Fibroblast of mammary gland (primary cell): Measurements from ENCODE around the gene WDR27.

Experiments
- DNase-seq: peaks from one replicate; pipeline ENCODE4 v3.0.0-alpha.2; 2010; ENCODE audit warnings: low read depth
- H3K4me3 ChIP-seq: 2 replicates; pipeline ENCODE4 v1.5.1; 2011; ENCODE audit warnings: low read depth, mild to moderate bottlenecking, low read length, moderate library complexity; ENCODE audit not compliant: control insufficient read depth
- CTCF ChIP-seq: conservative IDR thresholded peaks from 2 replicates; pipeline ENCODE4 v1.5.1; 2011; ENCODE audit warnings: low read depth, low read length, inconsistent platforms; ENCODE audit not compliant: control insufficient read depth, insufficient read depth

WDR27 gene

GRCh38 chr6:169627736-169628607 is 73.9 kb downstream of the WDR27 start:
- no peak for TF ChIP-seq CTCF
- no peak overlapping the region for H3K4me3 ChIP-seq
- no peak for DNase-seq

DNA sequence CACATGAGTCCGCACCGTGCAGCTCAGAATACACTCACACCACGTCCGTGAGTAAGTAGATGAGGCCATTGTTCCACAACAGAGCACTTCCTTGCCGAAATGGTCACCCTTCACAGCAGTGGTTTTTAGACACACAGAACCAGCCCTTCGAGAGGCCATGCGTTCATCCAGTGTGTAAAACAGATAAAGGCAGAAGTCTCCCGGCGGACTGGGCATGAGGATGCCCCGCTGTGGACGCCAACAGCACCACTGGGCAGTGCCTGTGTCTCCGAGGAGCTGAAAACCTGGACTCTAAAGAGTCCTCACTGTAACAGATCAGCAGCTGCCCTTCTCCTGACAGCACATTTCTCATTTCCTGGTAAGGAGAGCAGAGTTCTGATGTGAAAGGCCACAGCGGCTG is 75.2 kb downstream of the WDR27 start:
- no peak overlapping the region for H3K4me3 ChIP-seq
- TF ChIP-seq CTCF, result no peak
- DNase-seq, result no peak

DNA sequence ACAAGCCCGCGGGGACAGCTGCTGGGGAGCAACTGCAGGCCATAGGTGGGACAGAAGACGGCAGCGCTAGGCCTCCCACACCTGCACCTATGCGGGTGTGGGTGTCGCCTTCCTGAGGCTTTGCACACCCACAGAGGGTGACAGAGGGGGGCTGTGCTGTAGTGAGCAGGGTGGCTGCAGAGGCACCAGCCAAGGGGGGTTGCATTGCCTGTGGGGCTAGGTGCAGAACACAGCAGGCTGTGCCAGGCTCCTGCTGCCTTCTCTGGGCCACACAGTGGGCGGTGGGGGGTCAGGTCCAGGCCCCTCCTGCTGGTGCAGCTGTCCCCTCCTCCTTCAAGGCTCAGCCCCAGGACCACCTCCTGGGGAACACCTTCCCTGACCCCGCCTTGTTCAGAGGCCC is 75.7 kb downstream of the WDR27 start:
- no peak overlapping the region for H3K4me3 ChIP-seq
- no peak for DNase-seq
- TF ChIP-seq CTCF, result no peak

DNA sequence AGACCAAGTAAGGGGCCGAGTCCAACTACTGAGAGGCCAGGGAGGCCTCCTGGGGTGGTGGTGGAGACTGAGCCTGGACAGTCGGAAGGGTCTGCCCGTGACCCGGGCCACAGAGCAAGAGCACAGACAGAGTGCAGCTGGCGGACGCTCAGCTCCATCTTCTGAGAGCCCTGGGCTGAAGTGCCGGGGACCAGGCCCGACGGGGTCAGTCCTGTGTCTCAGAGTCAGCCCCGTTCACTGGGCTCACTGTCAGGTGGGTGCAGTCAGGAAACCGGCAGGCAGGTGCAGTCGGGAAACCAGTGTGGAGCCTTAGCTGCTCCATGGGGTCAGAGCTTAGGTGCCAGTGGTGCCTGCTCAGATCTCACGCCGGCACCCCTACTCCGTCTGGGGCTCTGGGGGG is 76.5 kb downstream of the WDR27 start:
- TF ChIP-seq CTCF, result no peak
- no peak overlapping the region for H3K4me3 ChIP-seq
- no peak for DNase-seq

GRCh38 chr6:169624785-169625184 is 77.0 kb downstream of the WDR27 start:
- H3K4me3 ChIP-seq, result no peak overlapping the region
- no peak for DNase-seq
- no peak for TF ChIP-seq CTCF

- no peak overlapping the region for H3K4me3 ChIP-seq
- TF ChIP-seq CTCF, result no peak
- DNase-seq, result no peak
Measured at GRCh38 chr6:169623975-169624374, 77.9 kb downstream of the WDR27 start.

DNA sequence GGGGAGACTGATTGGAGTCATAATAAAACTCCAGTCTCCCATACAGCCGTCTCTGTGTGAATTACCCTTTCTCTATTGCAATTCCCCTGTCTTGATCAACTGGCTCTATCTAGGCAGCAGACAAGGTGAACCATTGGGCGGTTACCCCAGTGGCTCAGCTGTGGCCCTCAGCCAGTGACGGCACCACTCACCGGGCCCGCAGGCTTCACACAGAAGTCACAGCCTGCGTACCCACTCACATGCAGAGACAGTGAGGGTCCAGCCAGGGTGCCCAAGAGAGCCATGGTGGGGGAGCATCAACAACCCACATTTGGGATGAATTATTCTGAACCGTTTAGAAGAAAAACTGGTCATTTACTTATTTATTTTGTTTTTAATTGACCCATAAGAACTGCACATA is 78.5 kb downstream of the WDR27 start:
- no peak for DNase-seq
- no peak overlapping the region for H3K4me3 ChIP-seq
- no peak for TF ChIP-seq CTCF
